ENCODE results near the gene MCRS1.

The MCRS1 gene

DNA sequence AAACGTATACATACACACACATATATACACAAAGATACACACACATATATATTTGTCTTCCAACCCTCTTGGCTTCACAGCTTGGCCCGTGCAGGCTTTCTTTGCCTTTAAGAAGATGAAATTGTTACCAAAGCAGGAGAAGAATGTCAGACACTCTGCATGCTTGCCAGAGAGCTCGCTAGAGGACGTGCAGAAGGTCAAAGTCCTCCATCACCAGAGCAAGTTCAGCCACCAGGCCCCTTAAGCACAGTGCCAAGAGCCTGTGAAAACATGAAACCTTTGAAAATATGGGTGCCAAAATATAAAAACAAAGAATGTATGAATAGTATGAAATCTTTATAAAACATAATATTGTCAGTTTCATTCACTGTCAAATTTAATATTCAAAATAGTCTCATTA lies 14.9 kb upstream of the MCRS1 start:
- DNase-seq (ENCODE audit: low read depth), result peak; percentile 22

- DNase-seq (ENCODE audit: low read depth), result no peak
Observed at GRCh38 chr12:49582201-49582600, 14.3 kb upstream of the MCRS1 start.

DNA sequence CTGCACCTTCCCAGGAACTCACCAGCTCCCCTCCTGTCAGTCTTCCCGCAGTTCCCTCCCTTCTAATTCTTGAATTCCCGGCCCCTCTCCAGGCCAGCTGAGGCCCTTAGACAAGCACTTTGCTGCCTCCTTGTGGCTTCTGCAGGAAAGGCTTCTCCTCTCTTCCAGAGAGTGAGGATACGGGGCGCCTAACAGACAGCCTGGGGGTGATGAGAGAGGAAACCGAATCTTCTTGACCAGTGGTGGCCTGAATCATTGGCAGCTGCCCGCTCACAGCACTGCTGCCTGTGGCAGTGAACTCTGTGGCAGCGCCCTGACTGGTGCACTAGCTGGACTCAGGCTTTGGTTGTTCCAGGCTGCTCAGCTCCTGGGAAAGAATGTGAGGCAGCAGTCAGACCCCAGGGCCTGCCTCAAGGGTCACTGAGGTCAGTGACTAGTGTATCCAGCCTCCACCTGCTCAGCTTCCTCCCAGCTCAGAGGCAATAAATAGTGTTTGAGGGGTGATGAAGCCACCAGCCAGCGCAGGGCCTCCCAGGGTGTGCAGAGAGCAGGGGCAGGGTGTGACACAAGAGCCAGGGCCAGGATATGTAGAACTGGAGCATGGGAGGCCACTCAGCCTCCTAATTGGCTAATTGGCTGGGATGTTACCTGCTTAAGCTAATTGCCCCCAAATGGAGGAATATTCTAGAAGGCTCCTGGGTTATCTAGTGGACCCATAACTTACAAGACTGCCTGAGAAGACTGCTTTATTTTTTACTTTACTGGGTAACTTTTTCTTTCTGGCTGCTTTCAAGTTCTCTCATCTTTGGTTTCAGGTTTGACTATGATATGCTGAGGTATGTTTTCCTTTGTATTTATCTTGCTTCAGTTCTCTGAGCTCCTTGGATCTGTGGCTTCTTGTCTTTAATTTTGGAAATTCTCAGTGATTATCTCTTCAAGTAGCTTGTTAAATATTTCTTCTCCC lies 12.9 kb upstream of the MCRS1 start:
- peak; percentile 63 for DNase-seq (ENCODE audit: low read depth)

GRCh38 chr12:49578471-49579112 lies 10.7 kb upstream of the MCRS1 start:
- DNase-seq (ENCODE audit: low read depth), result no peak

GRCh38 chr12:49577589-49578315 lies 9.8 kb upstream of the MCRS1 start:
- no peak for DNase-seq (ENCODE audit: low read depth)

GRCh38 chr12:49568442-49569162 lies 660 bp upstream of the MCRS1 start:
- DNase-seq (ENCODE audit: low read depth), result no peak

DNA sequence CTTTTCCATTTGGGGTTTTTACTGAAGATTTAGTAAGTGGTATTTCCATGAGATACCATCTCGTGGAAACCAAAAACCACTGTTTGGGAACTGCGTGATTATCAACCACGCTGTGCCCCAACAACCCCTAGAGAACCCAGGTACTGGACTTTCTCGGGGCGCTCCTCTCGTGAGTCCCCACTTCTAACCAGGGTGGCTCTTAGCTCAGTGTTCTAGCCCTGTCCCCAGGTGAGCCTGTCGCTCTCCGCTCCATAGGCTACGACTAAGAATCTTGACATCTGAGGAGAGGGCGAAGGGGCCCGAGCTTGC lies 686 bp downstream of the MCRS1 start:
- no peak for DNase-seq (ENCODE audit: low read depth)

- DNase-seq (ENCODE audit: low read depth), result no peak
Observed at GRCh38 chr12:49566361-49566760, 1.6 kb downstream of the MCRS1 start.

- DNase-seq (ENCODE audit: low read depth), result no peak
Observed at GRCh38 chr12:49565406-49566265, 2.3 kb downstream of the MCRS1 start.

DNA sequence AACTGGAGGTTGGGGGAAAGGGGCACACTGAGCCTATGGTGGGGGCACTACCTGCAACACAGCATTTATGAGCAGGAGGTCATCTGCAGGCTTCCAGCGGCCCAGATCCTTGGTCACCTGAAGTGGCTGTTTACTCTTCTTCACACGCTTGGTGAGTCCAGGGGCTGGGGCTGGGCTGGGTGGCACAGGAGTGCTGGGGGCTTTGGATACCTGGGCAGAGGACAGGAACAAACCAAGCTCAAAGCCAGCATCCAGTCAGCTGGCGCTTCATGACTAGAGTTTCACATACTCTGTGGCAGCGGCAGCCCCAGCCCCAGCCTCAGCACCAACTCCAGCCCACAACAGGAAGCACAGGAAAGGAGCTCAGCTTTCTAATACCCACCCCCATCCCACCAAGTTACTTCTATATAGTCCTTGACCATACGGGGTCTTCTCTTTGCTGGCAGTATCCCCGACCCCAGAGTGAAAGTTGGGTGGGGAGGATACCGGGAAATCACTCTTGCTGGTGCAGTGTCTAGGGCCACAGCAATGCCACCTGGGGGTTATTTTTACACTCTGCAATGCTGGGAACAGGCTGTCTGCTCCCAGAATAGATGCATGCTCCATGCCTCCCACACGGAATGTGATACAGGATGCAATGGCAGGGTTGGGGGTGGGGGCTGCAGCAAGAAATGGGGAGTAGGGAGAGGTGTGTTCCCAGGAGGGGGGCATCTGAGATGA lies 3.1 kb downstream of the MCRS1 start:
- no peak for DNase-seq (ENCODE audit: low read depth)

DNA sequence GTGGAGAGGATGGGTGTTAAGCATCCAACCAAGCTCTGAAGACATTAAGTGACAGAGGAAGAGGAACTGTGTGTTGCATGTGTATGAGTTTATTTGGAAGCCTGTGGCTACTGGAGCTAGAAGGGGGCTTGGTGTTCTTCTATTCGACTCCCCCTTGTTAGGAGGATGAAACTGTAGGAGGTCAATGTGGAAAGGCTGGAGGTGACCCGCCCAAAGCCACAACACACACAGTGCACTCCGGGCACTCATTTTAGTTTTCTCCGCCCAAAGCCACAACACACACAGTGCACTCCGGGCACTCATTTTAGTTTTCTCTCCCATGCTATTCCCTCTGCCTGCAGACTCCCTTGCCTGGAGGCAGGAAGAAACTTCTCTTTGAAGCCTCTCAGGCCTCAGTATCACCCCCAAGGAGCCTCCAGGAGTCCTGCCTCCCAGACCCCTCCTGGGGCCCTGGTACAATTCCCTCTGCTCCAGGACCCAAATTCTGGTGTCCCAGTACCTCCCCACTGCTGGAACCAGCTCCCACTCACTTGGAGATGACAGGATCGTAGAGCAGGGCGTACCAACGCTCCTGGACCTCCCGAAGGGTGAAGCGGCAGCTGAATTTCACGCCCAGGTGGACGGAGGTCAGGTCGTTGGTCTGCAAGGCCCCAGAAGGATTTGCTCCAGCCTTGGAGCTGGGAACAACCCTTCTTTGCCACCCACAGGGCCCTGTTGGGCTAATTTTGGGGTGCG lies 3.8 kb downstream of the MCRS1 start:
- no peak for DNase-seq (ENCODE audit: low read depth)

DNA sequence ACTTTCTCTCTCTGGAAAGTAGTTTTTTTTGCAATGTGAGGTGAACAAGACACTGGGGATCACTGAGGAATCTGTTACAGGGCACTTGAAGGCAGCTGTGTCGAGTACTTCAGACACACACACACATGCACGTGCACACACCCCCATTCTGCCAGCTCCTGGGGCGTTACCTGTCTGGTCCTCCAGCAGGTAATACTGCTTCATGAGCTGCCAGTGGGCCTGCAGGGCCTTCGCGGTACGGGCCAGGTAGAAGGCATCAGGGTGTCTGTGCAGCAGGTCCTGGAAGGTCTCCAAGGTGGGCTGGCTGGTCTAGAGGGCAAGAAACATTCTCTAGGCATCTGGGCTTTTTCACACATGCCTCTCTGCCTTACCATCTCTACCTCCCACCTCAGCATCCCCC lies 5.1 kb downstream of the MCRS1 start:
- no peak for DNase-seq (ENCODE audit: low read depth)

DNA sequence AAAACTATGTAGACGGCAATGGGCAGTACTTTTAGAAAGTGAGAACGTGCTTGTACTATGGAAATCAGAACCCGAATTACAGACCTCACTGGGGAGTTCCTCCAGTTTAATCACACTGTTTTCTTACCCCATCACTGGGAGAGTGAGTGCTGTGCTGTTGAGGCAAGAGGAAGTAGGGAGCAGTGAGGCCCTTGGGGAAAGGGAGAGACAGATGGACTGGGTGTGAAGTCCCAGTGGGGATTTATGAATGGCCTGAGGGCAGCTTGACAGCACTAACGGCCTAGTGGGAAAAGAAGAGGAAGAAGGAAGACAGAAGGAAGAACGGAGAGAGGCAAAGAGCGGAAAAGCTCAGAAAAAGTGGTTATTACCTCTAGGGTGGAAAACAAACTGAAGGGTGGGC lies 5.7 kb downstream of the MCRS1 start:
- no peak for DNase-seq (ENCODE audit: low read depth)

DNA sequence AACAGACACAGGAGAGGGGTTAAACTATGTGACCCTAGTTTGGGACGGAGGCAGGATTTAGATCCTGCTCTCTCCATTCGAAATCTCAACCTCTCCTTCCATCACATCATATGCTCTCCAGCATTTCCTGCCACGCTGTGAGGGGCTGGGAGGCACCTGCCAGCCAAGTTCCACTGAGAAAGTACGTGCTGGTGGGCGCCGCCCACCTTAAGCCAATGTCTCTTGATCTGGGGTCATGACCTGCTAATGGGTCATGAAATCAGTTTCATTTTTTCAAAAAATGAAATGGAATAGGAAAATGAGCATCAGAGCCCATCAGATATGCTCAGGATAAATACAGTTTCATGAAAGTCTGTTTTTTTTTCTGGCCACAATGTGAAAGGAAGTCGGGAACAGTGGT lies 7.2 kb downstream of the MCRS1 start:
- no peak for DNase-seq (ENCODE audit: low read depth)

- no peak for DNase-seq (ENCODE audit: low read depth)
Observed at GRCh38 chr12:49559011-49559675, 8.8 kb downstream of the MCRS1 start.

GRCh38 chr12:49558526-49558925 lies 9.4 kb downstream of the MCRS1 start:
- DNase-seq (ENCODE audit: low read depth), result no peak

DNA sequence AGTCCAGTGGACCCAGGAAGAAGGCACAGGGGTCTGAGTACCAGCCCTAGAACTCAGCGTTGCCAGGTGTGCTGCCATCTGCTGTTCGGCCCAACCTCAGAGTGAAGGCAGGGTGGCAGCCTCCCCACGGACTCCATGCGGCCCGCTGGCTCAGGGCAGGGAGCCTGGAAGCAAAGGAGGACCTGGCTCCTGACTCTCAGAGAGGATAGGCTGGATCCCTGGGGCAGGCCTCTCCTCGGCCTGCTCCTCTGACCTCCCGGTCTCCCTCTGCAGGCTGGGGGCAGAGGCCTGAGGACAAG lies 10.1 kb downstream of the MCRS1 start:
- no peak for DNase-seq (ENCODE audit: low read depth)

DNA sequence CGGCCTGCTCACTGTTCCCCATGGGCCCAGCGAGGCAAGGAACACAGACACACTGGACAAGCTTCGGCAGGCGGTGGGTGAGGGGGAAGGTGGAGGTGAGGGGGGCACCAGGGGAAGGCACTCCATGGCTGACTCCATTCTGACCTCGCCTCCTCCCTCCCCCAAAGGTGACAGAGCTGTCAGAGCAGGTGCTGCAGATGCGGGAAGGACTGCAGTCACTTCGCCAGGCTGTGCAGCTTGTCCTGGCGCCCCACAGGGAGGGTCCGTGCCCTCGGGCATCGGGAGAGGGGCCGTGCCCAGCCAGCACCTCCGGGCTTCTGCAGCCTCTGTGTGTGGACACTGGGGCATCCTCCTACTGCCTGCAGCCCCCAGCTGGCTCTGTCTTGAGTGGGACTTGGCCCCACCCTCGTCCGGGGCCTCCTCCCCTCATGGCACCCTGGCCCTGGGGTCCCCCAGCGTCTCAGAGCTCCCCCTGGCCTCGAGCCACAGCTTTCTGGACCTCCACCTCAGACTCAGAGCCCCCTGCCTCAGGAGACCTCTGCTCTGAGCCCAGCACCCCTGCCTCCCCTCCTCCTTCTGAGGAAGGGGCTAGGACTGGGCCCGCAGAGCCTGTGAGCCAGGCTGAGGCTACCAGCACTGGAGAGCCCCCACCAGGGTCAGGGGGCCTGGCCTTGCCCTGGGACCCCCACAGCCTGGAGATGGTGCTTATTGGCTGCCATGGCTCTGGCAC lies 10.6 kb downstream of the MCRS1 start:
- DNase-seq (ENCODE audit: low read depth), result no peak

All from fibroblast of gingiva (primary cell).